Activated CD8-positive, alpha-beta memory T cell treated with anti-CD3 and anti-CD28 coated beads for 1 hour (primary cell): ENCODE measurements around the gene METTL8.

Source experiments
- DNase-seq, 2 donors: peaks; one replicate each; pipeline ENCODE4 v3.0.0-alpha.2; 2020; ENCODE audit warnings: low read depth in 1 of 2; ENCODE audit errors: extremely low read depth in 1 of 2

The METTL8 gene, protein sequence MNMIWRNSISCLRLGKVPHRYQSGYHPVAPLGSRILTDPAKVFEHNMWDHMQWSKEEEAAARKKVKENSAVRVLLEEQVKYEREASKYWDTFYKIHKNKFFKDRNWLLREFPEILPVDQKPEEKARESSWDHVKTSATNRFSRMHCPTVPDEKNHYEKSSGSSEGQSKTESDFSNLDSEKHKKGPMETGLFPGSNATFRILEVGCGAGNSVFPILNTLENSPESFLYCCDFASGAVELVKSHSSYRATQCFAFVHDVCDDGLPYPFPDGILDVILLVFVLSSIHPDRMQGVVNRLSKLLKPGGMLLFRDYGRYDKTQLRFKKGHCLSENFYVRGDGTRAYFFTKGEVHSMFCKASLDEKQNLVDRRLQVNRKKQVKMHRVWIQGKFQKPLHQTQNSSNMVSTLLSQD

DNA sequence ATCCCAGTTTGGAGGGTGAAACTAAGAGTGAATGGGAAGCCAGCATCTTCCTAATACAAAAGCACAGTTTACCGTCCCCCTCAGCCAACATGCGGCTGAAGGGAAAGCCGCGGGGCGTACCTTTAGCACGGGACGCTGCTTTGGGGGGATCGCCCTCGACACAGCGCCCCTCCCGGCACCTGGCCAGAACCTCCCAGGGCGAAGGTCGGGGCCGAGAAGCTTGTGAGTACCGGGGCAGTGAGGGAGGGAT, at the start of gene METTL8:
TSS of gene METTL8 (minus strand) at position 228 of the 250 bp plus-strand sequence. CDS start 41,805 bp downstream, outside the sequence.
- DNase-seq = no peak

DNA sequence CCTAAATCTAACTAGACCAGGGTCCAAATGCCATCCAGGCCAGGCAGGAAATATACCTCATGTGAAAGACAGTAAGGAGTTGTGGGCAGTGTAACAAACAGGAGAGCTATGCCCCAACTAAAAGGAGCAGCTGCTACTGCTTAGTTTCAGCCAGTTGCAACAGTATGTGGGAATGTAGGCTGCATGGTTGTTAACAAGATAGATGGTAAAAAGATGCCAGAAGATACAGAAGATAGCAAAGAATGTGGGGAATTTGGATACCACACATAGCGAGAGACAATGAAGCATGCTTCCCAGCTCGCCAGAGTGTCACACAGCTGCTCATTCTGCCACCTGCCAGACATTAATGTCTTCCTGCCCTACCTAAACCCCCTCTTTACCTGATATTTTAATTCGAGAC, 49.1 kb upstream of the METTL8 start:
- DNase-seq = no peak

DNA sequence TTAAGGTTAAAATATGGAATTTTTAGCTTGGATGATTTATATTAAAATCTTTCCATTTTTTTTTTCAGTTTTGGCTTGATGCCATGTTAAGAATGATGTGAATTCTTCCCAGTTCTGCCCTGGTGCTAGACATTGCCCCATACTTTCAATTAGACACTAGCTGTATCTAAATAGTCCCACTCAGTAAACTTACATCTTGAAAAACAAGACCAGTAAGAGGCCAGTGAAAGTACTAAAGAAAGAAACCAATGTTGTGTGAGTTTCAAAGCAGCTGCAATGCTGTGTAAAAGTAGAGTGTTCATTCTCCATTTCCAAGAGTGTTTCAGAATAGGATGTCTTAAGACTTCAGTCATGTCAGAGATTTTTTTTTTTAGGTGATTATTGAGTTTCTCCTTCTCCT, 48.5 kb upstream of the METTL8 start:
- no peak for DNase-seq

DNA sequence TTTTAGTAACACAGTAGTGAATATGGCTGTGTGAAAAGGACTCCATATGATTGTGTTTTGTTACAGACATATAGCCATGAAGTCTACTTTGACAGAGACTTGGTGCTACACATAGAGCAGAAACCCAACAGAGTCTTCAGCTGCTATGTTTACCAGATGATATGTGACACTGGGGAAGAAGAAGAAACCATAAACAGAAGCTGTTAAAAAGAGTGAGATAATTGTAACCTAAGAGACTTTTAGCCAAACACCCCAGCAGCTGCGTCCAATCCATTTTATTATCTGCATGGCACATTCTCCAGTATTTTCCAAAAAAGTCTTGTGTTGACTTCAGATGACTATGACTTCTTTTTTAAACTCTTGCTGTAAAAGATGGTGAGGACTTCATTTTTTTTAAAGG, 47.1 kb upstream of the METTL8 start:
- DNase-seq = no peak

DNA sequence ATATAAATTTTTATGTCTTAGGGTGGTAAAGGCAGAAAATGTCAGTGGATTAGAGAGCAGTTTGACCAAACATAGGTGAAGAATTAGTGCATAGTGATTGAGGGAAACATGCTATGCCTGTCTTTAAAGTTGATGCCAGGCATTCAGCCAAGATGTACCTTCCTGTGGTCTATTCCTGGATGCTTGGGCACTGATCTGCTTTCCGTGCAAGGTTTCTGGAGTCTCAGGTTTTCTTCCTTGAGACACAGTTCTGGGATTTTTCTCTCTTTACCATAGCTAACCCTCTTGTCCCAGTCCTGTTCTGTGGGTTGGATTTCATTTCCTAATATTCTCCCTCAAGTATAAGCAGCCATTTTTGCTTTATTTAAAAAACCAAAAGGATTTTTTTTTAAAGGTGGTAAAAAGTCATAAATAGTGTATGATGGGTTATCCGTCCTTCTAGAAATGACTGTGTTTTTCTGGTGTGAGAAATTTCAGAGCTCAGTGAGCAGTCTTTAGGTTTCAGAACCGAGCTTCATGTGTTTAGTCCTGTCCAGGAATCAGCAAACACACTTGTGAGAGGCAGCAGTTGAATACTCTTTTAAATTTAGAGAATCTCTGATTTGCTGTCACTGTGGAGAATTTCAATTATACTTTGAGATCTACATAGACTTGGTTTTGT, 45.5 kb upstream of the METTL8 start:
- no peak for DNase-seq

DNA sequence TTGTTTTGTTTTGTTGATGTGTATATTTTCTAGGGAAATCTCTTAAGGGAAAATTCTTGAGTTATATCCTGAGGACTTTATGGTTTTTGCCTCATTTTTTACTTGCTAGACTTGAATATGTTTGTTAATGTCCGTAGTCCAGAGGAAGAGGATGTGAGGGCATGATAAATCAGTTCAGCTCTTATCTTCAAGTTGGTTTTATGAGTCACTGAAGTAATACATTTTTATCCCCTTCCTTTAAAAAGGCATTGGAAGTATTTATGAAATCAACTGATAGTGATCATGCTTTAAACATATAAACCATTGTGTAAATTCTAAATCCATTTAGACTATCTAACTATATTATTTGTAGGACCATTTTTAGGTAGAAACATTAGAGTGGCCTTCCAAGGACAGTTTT, 44.6 kb upstream of the METTL8 start:
- DNase-seq = no peak

DNA sequence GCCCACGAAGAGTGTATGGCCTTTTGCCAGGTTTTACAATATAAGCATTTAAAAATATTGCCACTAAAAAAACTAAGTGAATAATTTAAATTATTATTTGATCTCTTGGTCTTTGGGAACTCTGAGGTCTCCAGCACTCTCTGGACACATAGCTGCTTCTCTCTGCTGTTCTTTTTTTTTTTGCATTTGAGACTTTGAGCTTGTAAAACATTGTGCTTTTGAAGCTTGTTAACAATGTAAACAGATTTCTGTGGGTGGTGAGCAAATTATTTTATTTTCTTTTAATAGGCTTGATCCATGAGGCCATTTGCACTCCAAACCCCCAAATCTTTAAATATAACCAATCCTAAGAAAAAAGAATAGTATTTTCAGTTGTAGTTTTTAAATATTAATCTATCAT, 42.2 kb upstream of the METTL8 start:
- no peak for DNase-seq

DNA sequence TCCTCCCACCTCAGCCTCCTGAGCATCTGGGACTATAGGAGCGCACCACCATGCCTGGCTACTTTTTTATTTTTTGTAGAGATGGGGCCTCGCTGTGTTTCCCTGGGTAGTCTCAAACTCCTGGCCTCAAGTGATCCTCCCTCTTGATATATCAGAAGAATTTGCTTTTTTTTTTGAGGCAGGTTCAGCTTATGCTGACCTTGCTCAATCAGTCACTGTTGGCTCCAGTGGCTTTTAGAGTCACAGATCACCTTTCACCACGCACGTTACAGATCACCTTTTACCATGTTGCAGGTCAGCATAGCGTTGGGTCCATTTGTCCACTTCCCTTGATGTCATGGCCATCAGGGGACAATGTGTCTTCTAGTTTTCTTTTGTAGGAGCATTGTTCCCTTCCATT, 36.3 kb upstream of the METTL8 start:
- no peak for DNase-seq

DNA sequence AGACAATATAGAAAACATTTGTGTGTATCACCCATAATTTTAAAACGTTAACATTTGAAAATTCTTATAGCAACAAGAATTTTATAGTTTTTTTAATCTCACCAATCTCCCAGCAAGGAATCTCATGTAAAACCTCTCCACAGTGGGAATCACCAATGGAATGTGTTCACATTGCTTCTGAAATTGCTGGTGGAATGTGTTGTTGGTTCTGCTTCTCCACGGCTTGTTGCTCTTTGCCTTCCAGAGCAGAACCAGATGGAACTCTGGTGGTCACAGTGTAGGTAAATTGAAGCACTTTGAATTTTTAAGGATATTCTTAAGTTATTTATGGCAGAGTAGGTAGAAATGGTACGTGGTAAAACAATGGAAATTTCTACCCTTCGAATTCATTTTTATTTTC, 35.4 kb upstream of the METTL8 start:
- no peak for DNase-seq

DNA sequence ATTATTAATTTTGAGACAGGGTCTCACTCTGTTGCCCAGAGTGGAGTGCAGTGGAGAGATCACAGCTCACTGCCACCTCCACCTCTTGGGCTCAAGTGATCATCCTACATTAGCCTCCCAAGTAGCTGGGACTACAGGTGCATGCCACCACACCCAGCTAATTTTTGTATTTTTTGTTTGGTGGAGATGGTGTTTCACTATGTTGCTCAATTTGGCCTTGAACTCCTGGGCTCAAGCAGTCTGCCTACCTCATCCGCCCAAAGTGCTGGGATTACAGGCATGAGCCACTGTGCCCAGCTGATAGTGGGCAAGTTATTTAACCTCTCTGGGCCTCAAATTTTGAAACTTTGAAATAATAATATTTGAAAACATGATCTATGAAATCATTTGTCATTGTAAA, 26.7 kb upstream of the METTL8 start:
- DNase-seq = no peak

DNA sequence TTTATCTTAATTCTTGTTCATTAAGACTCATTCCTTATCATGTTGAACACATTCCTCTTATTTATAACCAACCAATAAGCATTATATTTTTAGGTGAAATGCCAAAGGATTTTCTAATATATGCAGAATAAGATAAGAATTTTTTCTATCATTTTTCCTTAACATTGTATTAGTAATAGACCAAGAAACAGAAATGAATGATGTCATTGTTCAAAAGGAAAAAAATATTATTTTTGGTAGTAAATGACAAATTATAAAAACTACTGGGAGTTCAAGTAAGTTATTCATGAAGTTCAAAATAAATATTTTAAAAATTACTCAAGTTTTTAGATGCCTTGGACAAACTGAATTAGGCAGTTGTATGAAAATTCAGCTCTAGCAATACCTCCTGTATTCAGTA, 25.7 kb upstream of the METTL8 start:
- DNase-seq = no peak

DNA sequence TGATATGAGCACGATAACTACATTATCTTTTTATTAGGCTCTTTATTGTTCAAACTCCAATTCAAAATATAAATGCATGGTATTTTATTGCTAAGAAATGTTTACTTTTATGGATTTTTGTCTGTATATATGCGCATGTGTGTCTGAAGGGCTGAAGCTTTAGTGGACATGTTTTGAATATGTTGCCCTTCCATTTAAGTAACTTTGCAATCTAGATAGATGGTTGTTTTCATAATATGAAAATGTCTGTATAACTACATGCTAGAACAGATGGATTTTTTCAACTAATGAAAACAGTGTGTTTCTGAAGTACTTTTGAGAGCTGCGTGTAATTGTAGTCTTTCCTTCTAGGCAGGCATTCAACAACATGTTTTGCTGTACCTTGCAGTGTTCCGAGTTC, 19.0 kb upstream of the METTL8 start:
- DNase-seq = no peak

DNA sequence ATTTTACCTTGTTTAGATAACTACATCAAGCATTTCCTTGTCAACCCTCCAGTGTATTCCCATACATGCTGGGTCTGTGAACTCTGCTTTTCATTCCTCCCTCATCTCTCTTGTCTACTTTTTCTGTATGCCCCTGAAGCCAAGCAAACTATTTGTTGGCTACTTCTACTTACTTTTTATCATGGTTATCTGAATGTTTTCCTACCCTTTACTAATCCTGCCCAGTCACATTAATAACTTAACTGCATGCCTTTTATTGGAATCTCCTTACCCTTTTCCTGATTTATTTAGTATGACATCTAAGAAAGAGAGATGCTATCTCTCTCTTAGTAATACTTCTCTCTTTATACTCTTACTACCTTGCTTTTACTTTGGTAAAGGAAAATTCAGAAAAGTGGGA, 17.3 kb upstream of the METTL8 start:
- DNase-seq = no peak

DNA sequence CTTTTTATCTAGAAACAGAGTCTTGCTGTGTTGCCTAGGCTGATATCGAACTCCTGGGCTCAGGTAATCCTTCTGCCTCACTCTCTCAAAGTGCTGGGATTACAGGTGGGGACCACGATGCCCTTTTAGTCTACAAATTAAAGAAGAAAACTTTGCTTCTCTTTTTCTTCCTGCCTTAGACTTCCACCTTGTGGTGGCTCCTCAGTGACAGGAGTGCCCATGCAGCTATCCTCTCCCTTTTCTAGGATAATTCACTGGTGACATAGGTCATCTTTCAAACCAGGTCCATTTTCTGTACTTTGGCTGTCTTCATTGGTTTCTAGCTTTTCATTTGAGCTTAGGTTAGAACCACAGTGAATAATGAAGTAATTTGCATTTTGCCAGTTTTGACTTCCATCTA, 13.9 kb upstream of the METTL8 start:
- no peak for DNase-seq

DNA sequence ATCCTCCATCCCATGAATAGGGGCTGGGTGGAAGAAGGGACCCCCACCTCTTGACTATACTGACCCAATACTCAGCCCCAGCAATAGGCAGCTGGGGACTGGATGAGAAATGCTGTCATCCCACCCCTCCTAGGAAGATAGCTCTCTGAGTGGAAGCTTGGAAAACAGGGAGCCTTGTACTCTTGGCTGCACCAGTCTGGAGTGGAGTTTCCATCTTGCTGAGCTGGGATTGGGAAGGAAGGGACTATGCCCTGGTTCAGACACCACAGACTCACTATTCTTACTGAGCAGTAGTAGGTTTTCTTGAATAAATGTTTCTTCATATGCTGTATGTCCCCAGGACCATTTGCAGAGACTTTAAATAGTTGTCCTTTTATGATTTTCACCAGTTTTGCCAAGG, 7.7 kb upstream of the METTL8 start:
- no peak for DNase-seq

DNA sequence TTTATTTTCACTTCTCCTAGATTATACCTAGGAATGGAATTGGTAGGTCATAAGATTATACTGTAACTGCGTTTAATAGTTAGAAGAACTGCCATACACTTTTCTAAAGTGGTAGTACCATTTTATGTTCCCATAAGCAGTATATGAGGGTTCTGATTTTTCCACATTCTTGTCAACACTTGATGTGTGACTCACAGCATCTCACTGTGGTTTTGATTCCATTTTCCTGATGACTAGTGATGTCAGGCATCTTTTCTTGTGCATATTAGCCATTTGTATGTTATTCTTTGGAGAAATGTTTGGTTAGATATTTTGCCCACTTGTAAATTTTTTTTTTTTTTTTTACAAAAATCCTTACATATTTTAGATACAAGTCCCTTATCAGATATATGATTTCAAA, 2.5 kb upstream of the METTL8 start:
- DNase-seq = no peak

DNA sequence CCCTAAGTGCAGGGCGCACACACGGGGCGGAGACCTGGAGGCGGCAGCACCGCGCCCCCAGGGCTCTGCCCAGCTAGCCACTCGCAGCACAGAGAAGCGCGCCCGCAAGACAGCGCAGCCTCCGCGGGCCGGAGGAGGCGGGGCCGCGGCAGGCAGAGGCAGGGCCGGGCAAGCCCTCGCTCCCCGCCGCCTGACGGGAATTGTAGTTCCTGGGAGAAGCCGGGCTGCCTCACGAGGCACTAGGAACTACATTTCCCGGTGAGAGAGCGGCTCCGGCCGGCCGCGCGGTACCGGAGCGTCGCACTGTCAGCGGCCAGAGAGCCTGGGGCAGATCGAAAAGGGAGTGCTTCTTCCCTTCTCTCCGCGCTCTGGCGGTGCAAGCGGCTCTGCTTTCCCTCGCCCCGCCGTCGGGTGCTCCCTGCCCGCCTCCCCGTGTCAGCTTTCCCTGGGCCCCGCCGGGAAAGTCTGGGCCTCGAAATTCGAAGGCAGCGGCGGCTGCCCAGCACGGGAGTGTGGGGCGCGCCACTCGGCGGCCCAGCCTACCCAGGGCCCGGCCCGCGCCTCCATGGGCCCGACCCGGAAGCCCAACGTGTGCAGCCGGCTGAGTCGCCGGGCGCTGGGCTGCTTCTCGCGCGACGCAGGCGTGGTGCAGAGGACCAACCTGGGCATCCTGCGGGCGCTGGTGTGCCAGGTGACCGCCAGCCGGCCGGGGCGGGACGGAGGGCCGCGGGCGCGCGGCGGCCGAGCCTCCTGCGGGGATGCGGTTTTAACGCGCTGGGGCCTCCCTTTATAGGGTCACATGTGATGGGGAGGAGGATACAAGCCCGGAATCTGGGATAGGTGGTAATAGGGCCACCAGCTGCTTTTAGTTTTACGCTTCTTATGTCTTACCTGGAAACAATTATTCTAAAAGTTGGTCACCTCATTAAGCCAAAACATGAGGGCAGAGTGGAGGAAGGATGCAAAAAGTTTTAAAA, 511 bp upstream of the METTL8 start, which contains the start of gene DCAF17:
TSS of gene DCAF17 (plus strand) at position 214 of the 977 bp plus-strand sequence. CDS start at position 566, 352 bp downstream.
- DNase-seq = peak; percentile 82 to 88

DNA sequence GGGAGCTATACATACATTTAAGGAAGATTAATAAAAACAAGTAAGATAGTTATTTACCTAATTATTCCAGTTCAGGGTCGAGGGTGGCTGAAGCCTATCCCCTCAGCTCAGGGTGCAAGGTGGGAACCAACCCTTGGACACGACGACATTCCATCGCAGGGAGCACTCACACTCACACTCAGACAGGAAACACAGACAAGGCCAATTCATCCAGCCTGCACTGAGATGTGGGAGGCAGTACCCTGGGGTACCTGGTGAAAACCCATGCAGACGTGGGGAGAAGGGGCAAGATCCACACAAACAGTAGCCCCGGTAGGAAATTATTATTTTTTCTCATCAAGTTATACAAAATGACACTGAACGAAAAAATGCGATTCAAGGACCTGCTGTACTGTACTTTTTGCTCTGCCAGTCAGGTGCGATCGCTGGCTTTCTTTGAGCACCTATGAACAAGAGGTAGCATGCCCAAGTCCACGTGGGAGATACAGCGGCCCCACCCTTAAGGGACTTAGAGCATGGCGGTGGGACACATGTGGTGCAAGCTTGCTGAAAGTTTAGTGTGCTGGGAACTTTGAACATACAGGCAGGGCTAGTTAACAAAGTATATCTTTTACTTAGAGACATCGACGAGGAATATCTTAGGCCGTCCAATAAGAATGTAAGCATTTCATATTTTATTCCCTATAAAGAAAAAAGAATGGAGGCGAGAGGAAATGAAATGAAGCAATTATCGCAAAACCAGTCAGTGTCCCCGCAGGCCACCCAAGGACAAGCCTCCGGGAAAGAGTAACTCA, 624 bp downstream of the METTL8 start:
- no peak for DNase-seq

DNA sequence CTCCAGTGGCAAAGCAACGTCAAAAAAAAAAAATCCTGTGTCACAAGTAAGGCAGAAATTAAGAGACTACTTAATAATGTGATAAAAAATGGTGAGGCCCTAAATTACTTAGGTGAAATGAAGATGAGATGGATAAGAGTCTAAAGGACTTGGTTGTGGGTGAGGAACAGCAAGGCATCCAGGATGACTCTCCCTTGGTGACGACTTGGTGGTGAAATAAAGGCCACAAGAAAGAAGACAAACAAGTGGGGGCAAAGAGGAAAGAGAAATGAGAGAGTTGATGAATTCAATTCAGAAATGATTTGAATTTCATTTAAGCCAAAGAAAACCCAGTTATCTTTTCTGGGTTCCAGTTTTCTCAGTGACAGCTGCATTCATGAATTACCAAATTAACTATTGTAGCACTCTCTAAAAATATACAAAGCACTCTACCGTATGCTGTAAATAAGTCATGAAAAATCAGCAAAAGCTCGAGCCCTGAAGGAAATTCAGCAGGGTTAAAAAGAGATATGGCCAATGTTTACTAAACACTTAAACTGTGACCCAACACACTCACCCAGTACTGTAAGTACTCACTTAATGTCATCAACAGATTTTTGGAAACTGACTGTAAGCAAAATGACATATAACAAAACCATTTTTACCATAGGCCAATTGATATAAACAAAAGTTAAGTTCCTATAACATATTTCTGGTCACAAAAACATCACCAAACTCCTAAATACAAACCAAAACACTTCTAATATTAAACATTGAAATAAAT, 1.4 kb downstream of the METTL8 start:
- no peak for DNase-seq

DNA sequence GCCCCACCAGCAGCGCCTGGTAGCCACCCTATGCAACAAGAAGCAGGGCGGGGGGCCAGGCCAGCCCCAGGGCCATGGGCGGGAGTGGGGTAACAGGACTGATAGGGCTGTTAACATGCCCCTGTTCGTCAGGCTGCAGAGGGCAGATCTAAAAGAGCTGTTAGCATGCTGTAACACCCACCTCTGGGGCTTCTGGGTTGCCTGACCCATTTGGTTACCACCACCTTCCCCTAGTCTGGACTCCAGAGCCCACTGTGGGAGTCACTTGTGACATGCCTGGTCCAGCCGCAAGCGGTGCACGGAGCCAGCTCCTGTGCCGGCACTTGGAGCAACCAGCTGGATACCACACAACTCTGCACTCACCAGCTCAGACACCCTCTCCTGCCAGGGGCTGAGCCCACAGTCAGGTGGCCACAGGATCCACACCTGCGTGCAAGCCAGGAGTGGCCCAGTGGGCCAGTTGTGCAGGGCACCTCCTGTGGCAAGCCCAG, 2.1 kb downstream of the METTL8 start:
- DNase-seq = no peak
